Heart left ventricle (tissue), 16 donors: Measurements from ENCODE around the gene SMIM5. TPM values are rescaled to one million over a fixed set of nuclear protein-coding genes. Genes with fewer than 3 reads are reported as not detected.

Source experiments
- ATAC-seq, 4 donors: fragments of 200-7000 bp; cut with Tn5 transposase; one replicate each; pipeline ENCODE4 v1.9.1; 2020 to 2022; ENCODE audit warnings: moderate library complexity in 4 of 4, mild to moderate bottlenecking in 3 of 4, moderate number of reproducible peaks in 1 of 4
- DNase-seq, 5 donors: peaks; one replicate each; pipeline ENCODE4 v3.0.0-alpha.2; 2020
- H3K27ac ChIP-seq, 12 donors: fragments of 200-600 bp; sonication (generic) in 4 of 12; one replicate each; pipeline versions ENCODE4 v1.5.0 to v1.8.0; 2016 to 2022; ENCODE audit warnings: mild to moderate bottlenecking in 2 of 12
- H3K27me3 ChIP-seq, 9 donors: fragments of 200-600 bp; sonication (generic) in 2 of 9; one replicate each; pipeline versions ENCODE4 v1.5.1 to v1.8.0; 2016 to 2022; ENCODE audit warnings: mild to moderate bottlenecking in 3 of 9
- H3K36me3 ChIP-seq, 9 donors: fragments of 200-600 bp; sonication (generic) in 2 of 9; one replicate each; pipeline versions ENCODE4 v1.5.0 to v1.8.0; 2018 to 2022; ENCODE audit warnings: mild to moderate bottlenecking in 2 of 9
- H3K4me1 ChIP-seq, 12 donors: fragments of 200-600 bp; sonication (generic) in 4 of 12; one replicate each; pipeline versions ENCODE4 v1.5.0 to v1.8.0; 2016 to 2022; ENCODE audit warnings: mild to moderate bottlenecking in 3 of 12
- H3K4me3 ChIP-seq, 12 donors: fragments of 200-600 bp; sonication (generic) in 4 of 12; one replicate each; pipeline versions ENCODE4 v1.5.0 to v1.8.0; 2017 to 2022; ENCODE audit warnings: mild to moderate bottlenecking in 9 of 12, moderate library complexity in 4 of 12
- H3K9me3 ChIP-seq, 12 donors: fragments of 200-600 bp; sonication (generic) in 4 of 12; one replicate each; pipeline versions ENCODE4 v1.5.0 to v1.8.0; 2016 to 2022; ENCODE audit warnings: mild to moderate bottlenecking in 1 of 12
- POLR2A ChIP-seq, 2 donors: fragments of 450-650 bp; IDR thresholded peaks; one replicate each; pipeline ENCODE4 v1.6.1; 2017; ENCODE audit warnings: antibody characterized with exemption in 2 of 2, mild to moderate bottlenecking in 2 of 2, moderate library complexity in 2 of 2
- WGBS, 4 donors: extraction: QIAGEN DNeasy Blood & Tissue Kit in 2 of 4; methylation state at CpG; one replicate each; pipeline versions ENCODE4 v1.1.5 to v1.1.7; 2013 to 2018; 5-methylcytosine and 5-hydroxymethylcytosine counted together
- intact Hi-C, 10 donors: fragments of 100-400 bp; cut with DNase I; formaldehyde crosslinking; loops; one replicate each; pipeline versions ENCODE4 v1.11.1 to v1.14.2; 2022
- polyA plus RNA-seq, 2 donors: library from polyadenylated mRNA; stranded (reverse); fragments of 200-250 nt; gene quantifications; one replicate each; pipeline ENCODE4 v1.2.3, GENCODE V29; 2013
- total RNA-seq, 9 donors: library from RNA; depleted of rRNA in 2 of 9; stranded (reverse); fragments of >200 nt in 2 of 9; fragmentation: NEBNext Ultra II Directional in 3 of 9; extraction: Animal tissue kit (Norgen Biotek cat#: 25700) in 3 of 9; gene quantifications; one replicate each; pipeline versions ENCODE4 v1.1.0 to v1.2.4, GENCODE V29; 2016 to 2023
- TF ChIP-seq, protein P1 (sequence below), 12 donors: fragments of 200-600 bp; sonication (generic) in 4 of 12; IDR thresholded peaks; one replicate each; pipeline versions ENCODE4 v1.5.0 to v1.8.0; 2018 to 2022; ENCODE audit warnings: antibody characterized with exemption in 12 of 12, mild to moderate bottlenecking in 5 of 12
- donor health status: ischemic (EF 13 %, LVEDD 7.1; RV severe dilation, severe dysfunction).
- donor health status: healthy with polysubstance abuse.
- donor health status: DM: no; HTN: yes; CAD: no.
- donor health status: DM: no; HTN: no; CAD: no.
- donor health status: ischemic (EF 25% LVEDD 6.9; RV normal size, moderate dysfunction).
- donor health status: ischemic (EF 25% LVEDD 5.7; RV mildly dilated, moderate dysfunction).
- donor health status: healthy.
- donor health status: DM: yes; HTN: yes; CAD: no.
- donor health status: ischemic (EF 35%, LVEDD 5.7; RV mildly dilated, moderate dysfunction).
- donor health status: nonischemic (EF 11% LVEDD 7.7; RV severe dilation, severe dysfunction).
- donor health status: DM: yes; HTN: yes; CAD: no.
- donor health status: PGD.
- donor health status: ischemic (EF 29% LVEDD 5.4; RV normal size, mild dysfunction).
- donor health status: nonischemic (EF 23%, LVEDD 6.1; RV moderate dilation, normal function).

The SMIM5 gene
- total and polyA plus RNA-seq, 11 donors: 1.8 to 18.2 (median 6.8) TPM

DNA sequence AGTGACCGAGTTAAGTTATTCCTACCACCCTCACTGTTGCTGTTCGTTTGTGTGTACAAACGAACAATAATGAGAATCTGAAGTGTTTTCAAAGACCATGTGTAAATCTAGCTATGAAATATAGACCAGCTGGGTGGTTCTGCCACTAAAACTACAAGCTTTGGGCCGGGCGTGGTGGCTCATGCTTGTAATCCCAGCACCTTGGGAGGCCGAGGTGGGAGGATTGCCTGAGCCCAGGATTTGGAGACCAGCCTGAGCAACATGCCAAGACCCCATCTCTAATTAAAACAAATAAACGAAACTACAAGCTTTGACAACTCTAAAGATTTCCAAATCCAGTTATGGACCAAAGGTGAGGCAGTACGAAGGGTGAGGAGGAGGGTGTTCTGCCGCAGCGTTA is 32.7 kb downstream of the SMIM5 start:
- Histone ChIP-seq H3K27me3 (no peaks in the 10 kb centered on the region), H3K9me3 (no peaks in the 10 kb centered on the region), H3K27ac (peak overlapping the region in 1 of 12 donors; percentile 89), H3K4me1 (peaks cover 0 to 29% (median 21%) of the 10 kb centered on the region in 12 donors), H3K36me3 (peaks cover 0 to 65% (median 54%) of the 10 kb centered on the region in 9 donors), H3K4me3 (peak overlapping the region in 10 of 12 donors; percentile 70 to 100 (median 86))
- WGBS, 4 donors: 87 to 90% (median 88%) methylated on average over 10 of the region's 10 CpGs
- intact Hi-C loops: no loop called here
- no peak for TF ChIP-seq POLR2A (IDR thresholded peaks at IDR 0.05)
- TF ChIP-seq, protein P1, sequence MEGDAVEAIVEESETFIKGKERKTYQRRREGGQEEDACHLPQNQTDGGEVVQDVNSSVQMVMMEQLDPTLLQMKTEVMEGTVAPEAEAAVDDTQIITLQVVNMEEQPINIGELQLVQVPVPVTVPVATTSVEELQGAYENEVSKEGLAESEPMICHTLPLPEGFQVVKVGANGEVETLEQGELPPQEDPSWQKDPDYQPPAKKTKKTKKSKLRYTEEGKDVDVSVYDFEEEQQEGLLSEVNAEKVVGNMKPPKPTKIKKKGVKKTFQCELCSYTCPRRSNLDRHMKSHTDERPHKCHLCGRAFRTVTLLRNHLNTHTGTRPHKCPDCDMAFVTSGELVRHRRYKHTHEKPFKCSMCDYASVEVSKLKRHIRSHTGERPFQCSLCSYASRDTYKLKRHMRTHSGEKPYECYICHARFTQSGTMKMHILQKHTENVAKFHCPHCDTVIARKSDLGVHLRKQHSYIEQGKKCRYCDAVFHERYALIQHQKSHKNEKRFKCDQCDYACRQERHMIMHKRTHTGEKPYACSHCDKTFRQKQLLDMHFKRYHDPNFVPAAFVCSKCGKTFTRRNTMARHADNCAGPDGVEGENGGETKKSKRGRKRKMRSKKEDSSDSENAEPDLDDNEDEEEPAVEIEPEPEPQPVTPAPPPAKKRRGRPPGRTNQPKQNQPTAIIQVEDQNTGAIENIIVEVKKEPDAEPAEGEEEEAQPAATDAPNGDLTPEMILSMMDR (IDR thresholded peaks at IDR 0.05): no peak
- DNase-seq (no peak), ATAC-seq (no peak)

DNA sequence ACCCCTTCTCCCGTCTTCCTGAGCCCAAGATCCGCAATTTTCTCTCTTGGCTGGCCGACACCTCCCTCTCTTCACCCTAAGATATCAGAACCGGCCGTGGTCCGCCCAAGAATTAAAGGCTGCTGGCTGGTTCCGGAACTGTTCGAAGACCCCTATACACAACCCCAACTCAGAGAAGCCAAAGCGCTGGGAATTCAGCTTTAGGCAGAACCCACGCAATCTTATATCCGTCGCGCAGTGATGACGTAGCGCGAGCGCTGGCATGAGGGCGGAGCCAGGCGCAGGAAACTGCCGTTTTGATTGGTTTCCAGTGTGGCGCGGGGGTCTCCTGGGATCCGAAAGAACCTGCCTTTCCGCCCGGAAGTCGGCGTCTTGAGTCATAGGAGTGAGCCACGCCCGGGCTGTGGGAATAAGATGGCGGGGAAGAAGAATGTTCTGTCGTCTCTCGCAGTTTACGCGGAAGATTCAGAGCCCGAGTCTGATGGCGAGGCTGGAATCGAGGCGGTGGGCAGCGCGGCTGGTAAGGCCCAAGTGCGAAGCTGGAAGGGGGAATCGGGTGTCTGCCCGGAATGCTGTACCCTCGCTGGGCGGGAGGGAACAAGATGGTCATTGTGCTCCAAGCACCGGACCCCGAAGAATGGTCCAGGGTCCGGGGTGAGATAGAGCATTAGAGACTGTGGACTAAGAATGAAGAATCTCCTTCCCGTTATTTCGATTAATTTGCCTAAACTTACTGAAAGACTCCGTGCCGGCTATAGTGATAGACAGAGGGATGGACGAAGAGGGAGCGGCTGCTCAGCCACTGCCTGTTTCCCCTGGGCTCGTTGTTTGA is 33.9 kb downstream of the SMIM5 start, which contains the start of the genes RECQL5 and SAP30BP:
TSS of gene RECQL5 (minus strand) at position 196 of the 832 bp plus-strand sequence. CDS start 597 bp downstream, outside the sequence.
TSS of gene SAP30BP (plus strand) at position 380 of the 832 bp plus-strand sequence. CDS start at position 415, 35 bp downstream.
- H3K36me3 ChIP-seq: peaks cover 1 to 65% (median 54%) of the 10 kb centered on the region in 9 donors
- intact Hi-C loops: no loop called here
- H3K27ac ChIP-seq: peak within 1 kb of the TSS; percentile 63 to 90 (median 86)
- 0 to 1% (median 1%) methylated on average over 55 of the region's 55 CpGs for WGBS, 4 donors
- ATAC-seq (peak; percentile 100), DNase-seq (peak; percentile 98 to 99 (median 99))
- peak within 1 kb of the TSS; percentile 70 to 100 (median 88) for H3K4me3 ChIP-seq
- no peaks in the 10 kb centered on the region for H3K27me3 ChIP-seq
- H3K9me3 ChIP-seq: no peaks in the 10 kb centered on the region
- peaks cover 0 to 33% (median 21%) of the 10 kb centered on the region in 12 donors for H3K4me1 ChIP-seq
- TF ChIP-seq, protein P1 (IDR thresholded peaks at IDR 0.05): no peak
- peak in 1 of 2 donors; percentile 82 for TF ChIP-seq POLR2A (IDR thresholded peaks at IDR 0.05)

DNA sequence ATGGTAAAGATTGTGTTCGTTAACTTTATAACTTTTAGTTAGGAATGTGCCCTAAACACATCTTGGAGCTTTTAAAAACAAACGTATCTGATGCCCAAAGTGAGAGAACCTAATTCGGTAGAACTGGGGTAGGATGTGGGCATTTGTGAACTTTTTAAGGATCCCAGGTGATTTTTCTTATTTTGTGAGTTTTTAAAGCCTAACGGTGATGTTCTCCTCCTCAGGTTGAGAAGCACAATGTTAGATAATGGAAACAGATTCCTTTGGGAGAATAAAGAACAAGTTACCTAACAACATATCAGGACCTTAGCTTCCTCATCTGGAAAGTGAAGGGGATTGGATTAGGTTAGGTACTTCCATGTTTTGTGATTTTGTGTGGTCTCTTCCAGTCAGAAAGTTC is 34.6 kb downstream of the SMIM5 start:
- ATAC-seq (no peak), DNase-seq (no peak)
- TF ChIP-seq, protein P1 (IDR thresholded peaks at IDR 0.05): no peak
- no peak for TF ChIP-seq POLR2A (IDR thresholded peaks at IDR 0.05)
- H3K27ac ChIP-seq: peak overlapping the region in 11 of 12 donors; percentile 63 to 90 (median 86)
- no peaks in the 10 kb centered on the region for H3K9me3 ChIP-seq
- H3K36me3 ChIP-seq: peaks cover 3 to 65% (median 54%) of the 10 kb centered on the region in 9 donors
- H3K27me3 ChIP-seq: no peaks in the 10 kb centered on the region
- H3K4me3 ChIP-seq: peak overlapping the region; percentile 70 to 100 (median 88)
- peaks cover 0 to 33% (median 21%) of the 10 kb centered on the region in 12 donors for H3K4me1 ChIP-seq
- WGBS, 4 donors: 7 to 10% (median 9%) methylated on average over 4 of the region's 4 CpGs
- intact Hi-C loops: no loop called here

DNA sequence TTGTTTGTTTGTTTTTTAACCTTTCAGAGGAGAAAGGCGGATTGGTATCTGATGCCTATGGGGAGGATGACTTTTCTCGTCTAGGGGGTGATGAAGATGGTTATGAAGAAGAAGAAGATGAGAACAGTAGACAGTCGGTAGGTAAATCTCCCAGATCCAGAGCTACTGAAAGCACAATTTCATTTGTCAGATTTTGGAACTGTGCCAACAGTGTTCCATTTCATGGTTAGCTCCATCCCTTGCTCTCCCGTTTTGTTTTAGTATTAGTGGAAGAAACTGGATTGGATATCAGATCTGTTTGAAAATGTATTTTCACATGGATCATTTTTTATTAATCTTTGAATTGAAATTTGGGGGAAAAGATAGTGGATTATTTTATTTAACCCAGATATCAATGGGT is 35.3 kb downstream of the SMIM5 start:
- peaks cover 0 to 33% (median 21%) of the 10 kb centered on the region in 12 donors for H3K4me1 ChIP-seq
- H3K27ac ChIP-seq: no peak overlapping the region
- ATAC-seq: no peak
- no peaks in the 10 kb centered on the region for H3K9me3 ChIP-seq
- intact Hi-C loops: no loop called here
- H3K4me3 ChIP-seq: peak overlapping the region in 6 of 12 donors; percentile 83 to 96 (median 86)
- no peak for DNase-seq
- H3K27me3 ChIP-seq: no peaks in the 10 kb centered on the region
- peaks cover 3 to 65% (median 55%) of the 10 kb centered on the region in 9 donors for H3K36me3 ChIP-seq
- 69 to 75% (median 72%) methylated on average over 4 of the region's 4 CpGs for WGBS, 4 donors
- TF ChIP-seq POLR2A (IDR thresholded peaks at IDR 0.05): no peak
- TF ChIP-seq, protein P1 (IDR thresholded peaks at IDR 0.05): no peak
